IPS DF 4.7 (cell line): ENCODE measurements around the gene MBD6.
"Not testable (repeated sequence)": the region's sequence is repeated elsewhere in the genome, so short reads cannot be mapped to it uniquely, and the experiment has no call there.

Experiments used
- DNase-seq: peaks from one replicate; pipeline ENCODE4 v3.0.0-alpha.2; 2013; ENCODE audit warnings: low spot score; ENCODE audit errors: extremely low read depth

The MBD6 gene

GRCh38 chr12:57515934-57516541, 6.6 kb upstream of the MBD6 start:
- DNase-seq: no peak

DNA sequence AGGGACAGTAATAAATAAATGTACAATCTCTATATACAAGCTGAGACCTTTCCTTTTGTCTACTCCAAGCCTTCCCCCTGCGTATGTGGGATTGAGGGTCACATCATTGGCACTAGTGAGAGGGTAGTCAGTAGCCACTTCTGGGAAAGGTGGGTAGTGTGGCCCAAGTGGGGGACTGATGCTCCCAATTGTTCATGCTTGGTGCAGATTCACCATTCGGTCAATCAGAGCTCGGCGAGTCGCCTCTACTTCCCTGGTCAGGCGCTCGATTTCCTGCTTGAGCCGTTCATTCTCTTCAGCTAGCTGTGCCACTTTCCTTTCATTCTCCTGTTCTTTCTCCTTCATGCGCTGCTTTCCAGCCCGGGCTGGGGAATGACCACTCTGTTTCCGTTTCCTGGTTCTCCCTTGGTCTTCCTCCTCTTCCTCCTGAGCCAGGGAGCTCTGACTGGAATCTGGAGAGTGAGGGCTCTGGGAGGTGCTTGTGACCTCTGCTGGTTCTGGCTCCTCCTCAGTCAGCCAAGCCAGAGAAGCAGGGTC, 5.9 kb upstream of the MBD6 start:
- DNase-seq: no peak

DNA sequence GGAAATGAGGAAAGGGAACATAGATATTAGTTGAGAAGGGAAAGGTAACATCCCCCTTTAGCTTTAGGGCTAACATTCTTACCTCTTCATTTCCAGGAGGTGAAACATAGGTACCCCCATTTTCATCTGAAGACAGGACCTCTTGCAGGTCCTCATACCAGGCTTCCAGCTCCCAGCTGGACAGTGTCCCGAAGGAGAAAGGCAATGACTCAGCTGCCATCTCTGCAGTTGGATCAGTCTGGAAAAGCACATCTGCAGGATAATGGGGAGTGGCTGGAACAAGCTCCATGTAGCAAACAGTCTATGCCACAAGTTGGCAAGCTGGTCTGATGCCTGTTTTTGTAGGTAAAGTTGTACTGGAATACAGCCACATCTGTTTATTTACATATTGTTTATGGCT, 5.4 kb upstream of the MBD6 start:
- DNase-seq: no peak

DNA sequence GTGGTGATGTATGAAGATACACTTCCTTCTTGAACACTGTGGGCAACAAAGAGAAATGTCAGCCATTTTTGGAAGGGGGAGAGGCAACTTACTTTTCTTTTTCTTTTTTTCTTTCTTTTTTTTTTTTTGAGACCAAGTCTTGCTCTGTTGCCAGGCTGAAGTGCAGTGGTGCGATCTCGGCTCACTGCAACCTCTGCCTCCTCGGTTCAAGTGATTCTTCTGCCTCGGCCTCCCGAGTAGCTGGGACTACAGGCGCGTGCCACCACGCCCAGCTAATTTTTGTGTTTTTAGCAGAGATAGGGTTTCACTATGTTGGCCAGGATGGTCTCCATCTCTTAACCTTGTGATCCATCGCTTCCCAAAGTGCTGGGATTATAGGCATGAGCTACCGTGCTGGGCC, 4.9 kb upstream of the MBD6 start:
- not testable (repeated sequence) for DNase-seq

DNA sequence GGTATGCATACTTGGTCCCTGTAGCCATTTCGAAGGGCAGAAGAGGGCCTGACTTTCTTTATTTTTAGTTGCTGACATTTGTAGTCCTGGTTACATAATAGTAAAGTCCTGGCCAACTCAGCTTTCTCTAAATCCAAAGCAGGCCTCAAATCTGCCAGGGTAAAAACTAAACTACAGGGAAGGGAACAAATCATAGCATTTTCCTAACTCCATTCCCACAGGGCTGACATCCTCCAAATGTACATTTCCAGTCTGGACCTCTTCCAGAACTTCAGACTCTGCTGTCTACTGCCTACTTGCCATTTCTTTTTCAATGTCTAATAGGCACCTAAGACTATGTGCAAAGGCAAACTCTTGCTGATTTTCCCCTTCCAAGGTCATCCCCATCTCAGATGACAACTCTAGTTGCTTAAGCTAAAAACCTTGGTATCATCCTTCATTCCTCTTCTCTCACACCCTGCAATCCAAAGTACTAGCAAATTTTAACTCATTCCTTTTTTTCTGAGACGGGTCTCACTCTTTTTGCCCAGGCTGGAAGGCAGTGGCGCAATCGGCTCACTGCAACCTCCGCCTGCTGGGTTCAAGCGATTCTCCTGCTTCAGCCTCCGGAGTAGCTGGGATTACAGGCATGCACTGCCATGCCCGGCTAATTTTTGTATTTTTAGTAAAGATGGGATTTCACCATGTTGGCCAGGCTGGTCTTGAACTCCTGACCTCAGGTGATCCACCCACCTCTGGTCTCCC, 4.3 kb upstream of the MBD6 start:
- no peak for DNase-seq

DNA sequence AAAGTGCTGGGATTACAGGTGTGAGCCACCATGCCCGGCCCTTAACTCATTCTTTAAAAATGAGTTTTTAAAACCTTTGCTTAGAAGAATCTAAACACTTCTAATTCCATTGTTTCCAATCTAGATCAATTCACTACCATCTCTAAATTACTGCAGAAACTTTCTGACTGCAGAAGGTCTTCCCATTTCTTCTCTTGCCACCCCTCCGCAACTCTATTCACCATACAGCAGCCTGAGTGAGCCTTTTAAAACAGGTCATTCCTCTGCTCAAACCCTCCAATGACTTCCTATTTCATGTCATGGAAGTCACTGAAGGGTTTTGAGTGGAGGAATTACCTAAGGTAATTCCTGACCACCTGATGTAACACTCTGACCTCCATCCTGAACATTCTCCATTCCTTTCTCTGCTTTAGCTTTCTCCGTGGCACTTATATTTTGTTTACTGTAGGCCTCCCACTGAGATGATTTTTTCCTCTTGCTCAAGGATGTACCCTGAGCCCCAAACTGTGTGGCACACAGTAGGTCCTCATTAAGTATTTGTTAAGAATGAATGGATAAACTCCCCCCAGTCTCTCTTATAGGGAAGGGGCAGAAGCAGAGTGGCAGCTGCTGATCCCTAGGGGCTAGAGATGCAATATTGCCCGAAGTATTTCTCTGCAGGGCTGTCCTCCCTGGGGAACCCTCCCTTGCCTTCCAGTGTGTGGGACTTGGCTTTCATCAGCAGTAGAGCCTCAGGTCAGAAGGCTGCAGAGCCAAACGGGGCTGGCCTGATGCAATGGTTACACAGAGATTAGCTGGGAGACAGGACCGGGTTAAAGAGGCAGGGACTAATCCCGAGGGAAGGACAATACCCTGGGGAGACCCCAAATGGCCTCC, 3.5 kb upstream of the MBD6 start:
- DNase-seq: no peak

- DNase-seq: no peak
Measured at GRCh38 chr12:57519796-57520052, 2.9 kb upstream of the MBD6 start.

DNA sequence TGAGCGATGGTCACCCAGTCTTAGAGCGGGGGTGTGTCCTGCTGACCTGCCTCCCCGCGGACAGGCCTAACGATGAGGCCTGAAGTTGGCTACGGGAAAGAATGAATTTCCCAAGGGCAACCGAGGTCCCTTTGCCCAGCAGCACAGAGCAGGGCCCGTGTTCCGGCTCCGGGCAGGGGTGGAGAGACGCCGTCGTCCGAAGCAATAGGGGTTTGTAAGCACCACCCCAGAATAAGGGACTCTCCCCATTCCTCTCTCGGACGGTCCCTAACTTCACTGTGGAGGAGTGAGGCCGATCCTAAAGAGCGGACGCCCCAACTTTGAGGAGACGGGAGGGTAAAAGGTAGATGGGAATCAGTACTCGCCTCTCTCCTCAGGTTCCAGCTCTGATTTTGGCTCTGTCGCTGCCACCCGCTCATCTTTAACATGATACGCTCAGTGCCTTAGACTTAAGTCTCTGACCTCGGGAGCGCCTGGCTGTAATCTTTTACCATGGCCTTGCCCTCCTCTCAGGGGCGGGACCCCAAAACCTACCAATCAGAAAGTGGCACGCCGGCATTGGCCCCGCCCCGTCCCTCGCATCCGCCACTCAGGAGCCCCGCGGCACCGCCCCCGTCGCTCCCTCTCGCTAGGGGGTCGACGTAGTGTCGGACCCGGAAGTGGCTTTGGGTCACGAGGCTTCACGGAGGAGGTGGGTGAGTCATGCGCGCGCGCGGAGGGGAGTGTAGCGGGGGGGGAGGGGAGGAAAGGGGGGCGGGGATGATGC, 2.4 kb upstream of the MBD6 start, which contains the start of gene DDIT3:
Gene DDIT3 (minus strand): TSS at position 462 of the 766 bp plus-strand sequence. CDS start 3,108 bp downstream, outside the sequence.
- DNase-seq: peak; percentile 89

DNA sequence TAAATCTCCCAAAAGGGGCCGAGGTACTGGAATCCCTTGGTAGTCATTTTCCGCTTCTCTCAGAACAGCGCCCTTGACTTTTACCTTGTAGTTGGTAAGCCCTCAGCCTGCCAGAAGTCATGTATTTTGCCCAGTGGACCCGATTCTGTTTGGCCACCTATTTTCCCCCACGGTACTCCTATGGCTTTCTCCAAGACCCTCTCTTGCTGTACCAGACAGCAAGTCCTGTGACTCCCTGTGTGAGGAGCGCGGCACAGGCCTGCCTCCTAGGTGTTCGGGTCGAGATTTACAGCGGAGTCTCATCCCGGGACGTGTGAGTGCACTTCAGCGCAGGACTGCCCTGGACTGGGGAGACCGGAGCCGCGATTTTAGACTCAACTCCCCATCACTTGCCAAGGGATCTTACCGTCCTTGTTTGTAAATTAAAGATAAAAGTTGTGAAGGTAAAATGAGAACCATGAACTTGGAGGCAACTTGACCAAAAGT, 1.1 kb upstream of the MBD6 start:
- no peak for DNase-seq

GRCh38 chr12:57522887-57523705, 472 bp downstream of the MBD6 start:
- no peak for DNase-seq

GRCh38 chr12:57523706-57524614, 1.3 kb downstream of the MBD6 start:
- no peak for DNase-seq

DNA sequence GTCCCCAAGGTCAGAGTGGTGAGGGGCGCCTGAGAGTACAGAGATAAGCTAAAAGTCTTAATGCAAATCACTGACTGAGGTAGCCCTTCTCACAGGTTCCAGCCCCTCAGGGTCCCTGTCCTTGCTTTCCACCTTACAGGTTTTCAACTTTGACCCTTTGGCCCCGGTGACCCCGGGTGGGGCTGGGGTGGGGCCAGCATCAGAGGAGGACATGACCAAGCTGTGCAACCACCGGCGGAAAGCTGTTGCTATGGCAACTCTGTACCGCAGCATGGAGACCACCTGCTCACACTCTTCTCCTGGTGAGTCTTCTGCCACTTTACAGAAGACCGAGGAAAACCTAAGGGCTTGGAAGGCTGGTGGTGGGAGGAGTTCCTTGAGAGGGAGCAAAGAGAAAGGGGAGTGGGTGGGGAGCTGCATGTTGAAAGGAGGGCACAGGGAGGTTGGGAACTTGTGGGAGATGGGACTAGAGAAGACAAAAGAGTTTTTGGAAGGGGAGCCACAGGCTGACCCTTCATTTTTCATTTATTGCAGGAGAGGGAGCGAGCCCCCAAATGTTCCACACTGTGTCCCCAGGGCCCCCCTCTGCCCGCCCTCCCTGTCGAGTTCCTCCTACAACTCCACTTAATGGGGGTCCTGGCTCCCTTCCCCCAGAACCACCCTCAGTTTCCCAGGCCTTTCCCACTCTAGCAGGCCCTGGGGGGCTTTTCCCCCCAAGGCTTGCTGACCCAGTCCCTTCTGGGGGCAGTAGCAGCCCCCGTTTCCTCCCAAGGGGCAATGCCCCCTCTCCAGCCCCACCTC, 2.4 kb downstream of the MBD6 start:
- DNase-seq: no peak

- no peak for DNase-seq
Measured at GRCh38 chr12:57525615-57526383, 3.2 kb downstream of the MBD6 start.

DNA sequence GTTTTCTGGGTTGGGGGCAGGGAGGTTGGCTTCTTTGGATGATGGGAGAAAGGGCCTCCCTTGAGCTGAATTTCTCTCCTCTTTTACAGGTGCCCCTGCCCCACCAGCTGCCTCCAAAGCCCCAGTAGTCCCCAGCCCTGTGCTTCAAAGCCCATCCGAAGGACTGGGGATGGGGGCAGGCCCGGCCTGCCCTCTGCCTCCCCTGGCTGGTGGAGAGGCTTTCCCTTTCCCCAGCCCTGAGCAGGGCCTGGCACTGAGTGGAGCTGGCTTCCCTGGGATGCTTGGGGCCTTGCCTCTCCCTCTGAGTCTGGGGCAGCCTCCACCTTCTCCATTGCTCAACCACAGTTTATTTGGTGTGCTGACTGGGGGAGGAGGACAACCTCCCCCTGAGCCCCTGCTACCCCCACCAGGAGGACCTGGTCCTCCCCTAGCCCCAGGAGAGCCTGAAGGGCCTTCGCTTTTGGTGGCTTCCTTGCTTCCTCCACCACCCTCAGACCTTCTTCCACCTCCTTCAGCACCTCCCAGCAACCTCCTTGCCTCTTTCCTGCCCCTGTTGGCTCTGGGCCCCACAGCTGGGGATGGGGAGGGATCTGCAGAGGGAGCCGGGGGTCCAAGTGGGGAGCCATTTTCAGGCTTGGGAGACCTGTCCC, 4.0 kb downstream of the MBD6 start:
- no peak for DNase-seq

DNA sequence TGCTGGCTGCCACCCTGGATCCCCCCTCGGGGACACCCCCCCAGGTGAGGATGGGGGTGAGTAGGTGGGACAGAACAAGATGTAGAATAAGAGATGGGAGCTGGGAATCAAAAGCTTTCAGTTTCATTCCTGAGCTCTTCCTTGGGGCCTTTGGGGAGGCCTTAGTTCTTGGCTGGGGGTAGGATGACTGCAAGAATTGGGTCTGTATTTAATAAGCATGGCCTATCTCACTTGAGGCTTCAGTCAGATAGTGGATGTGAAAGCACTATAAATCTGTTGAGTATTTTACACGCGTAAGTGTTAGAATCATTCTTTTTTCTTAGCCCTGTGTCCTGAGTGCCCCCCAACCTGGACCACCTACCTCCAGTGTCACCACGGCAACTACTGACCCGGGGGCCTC, 4.6 kb downstream of the MBD6 start:
- no peak for DNase-seq

- no peak for DNase-seq
Measured at GRCh38 chr12:57528176-57528575, 5.6 kb downstream of the MBD6 start.
